Posterior vena cava (tissue), 2 donors: Measurements from ENCODE around the gene GABRA5. TPM values are rescaled to one million over a fixed set of nuclear protein-coding genes. Genes with fewer than 3 reads are reported as not detected.
"Not testable (repeated sequence)": the region's sequence is repeated elsewhere in the genome, so short reads cannot be mapped to it uniquely, and the experiment has no call there.

Experiments used
- DNase-seq: peaks from one replicate; pipeline ENCODE4 v3.0.0-alpha.2; 2020; ENCODE audit warnings: low spot score
- intact Hi-C, 2 donors: fragments of 100-400 bp; cut with DNase I; formaldehyde crosslinking; loops; one replicate each; pipeline versions ENCODE4 v1.14.1 to v1.14.2; 2022 to 2023
- total RNA-seq, 2 donors: library from RNA; stranded (reverse); fragmentation: NEBNext Ultra II Directional; extraction: Animal tissue kit (Norgen Biotek cat#: 25700); gene quantifications; one replicate each; pipeline ENCODE4 v1.2.1, GENCODE V29; 2021
- donor health status: DM: yes; HTN: yes; CAD: no.
- donor health status: DM: yes; HTN: yes; CAD: no.

The GABRA5 gene
- total RNA-seq, 2 donors from 2014 or later = not detected

- intact Hi-C loops = no loop called here
- no peak for DNase-seq
Observed at GRCh38 chr15:26894181-26894580, 27.3 kb downstream of the GABRA5 start.

GRCh38 chr15:26895346-26895745 lies 28.5 kb downstream of the GABRA5 start:
- intact Hi-C loops, DNase-seq: not testable (repeated sequence)

GRCh38 chr15:26899658-26900057 lies 32.8 kb downstream of the GABRA5 start:
- DNase-seq = no peak
- intact Hi-C loops = no loop called here

GRCh38 chr15:26901041-26901440 lies 34.2 kb downstream of the GABRA5 start:
- DNase-seq = no peak
- intact Hi-C loops = no loop called here

- DNase-seq = no peak
- intact Hi-C loops = no loop called here
Observed at GRCh38 chr15:26910715-26911114, 43.9 kb downstream of the GABRA5 start.

GRCh38 chr15:26921433-26921832 lies 54.6 kb downstream of the GABRA5 start:
- DNase-seq = no peak
- intact Hi-C loops = no loop called here

GRCh38 chr15:26926081-26926480 lies 59.2 kb downstream of the GABRA5 start:
- intact Hi-C loops = no loop called here
- no peak for DNase-seq

- DNase-seq = no peak
- intact Hi-C loops = no loop called here
Observed at GRCh38 chr15:26928051-26928450, 61.2 kb downstream of the GABRA5 start.

GRCh38 chr15:26929588-26929987 lies 62.7 kb downstream of the GABRA5 start:
- intact Hi-C loops = no loop called here

GRCh38 chr15:26934848-26935247 lies 68.0 kb downstream of the GABRA5 start:
- intact Hi-C loops = no loop called here
- no peak for DNase-seq

More at GRCh38 chr15:26929588-26929987, 62.7 kb downstream of the GABRA5 start:
- DNase-seq = no peak

GRCh38 chr15:26935322-26935721 lies 68.5 kb downstream of the GABRA5 start:
- intact Hi-C loops = no loop called here

GRCh38 chr15:26936502-26936901 lies 69.6 kb downstream of the GABRA5 start:
- intact Hi-C loops = no loop called here
- DNase-seq = no peak

More at GRCh38 chr15:26935322-26935721, 68.5 kb downstream of the GABRA5 start:
- DNase-seq = no peak

GRCh38 chr15:26937134-26937533 lies 70.3 kb downstream of the GABRA5 start:
- no peak for DNase-seq
- intact Hi-C loops = no loop called here

GRCh38 chr15:26939398-26939797 lies 72.5 kb downstream of the GABRA5 start:
- intact Hi-C loops = no loop called here

GRCh38 chr15:26941489-26941888 lies 74.6 kb downstream of the GABRA5 start:
- intact Hi-C loops = no loop called here
- no peak for DNase-seq

More at GRCh38 chr15:26939398-26939797, 72.5 kb downstream of the GABRA5 start:
- no peak for DNase-seq

- intact Hi-C loops = no loop called here
- no peak for DNase-seq
Observed at GRCh38 chr15:26943866-26944265, 77.0 kb downstream of the GABRA5 start.

GRCh38 chr15:26945046-26945445 lies 78.2 kb downstream of the GABRA5 start:
- no peak for DNase-seq
- intact Hi-C loops = no loop called here

- intact Hi-C loops = no loop called here
- DNase-seq = no peak
Observed at GRCh38 chr15:26950001-26950400, 83.1 kb downstream of the GABRA5 start.

GRCh38 chr15:26954403-26954802 lies 87.5 kb downstream of the GABRA5 start:
- DNase-seq = no peak
- intact Hi-C loops = no loop called here

GRCh38 chr15:26967719-26968269 lies 100.9 kb downstream of the GABRA5 start:
- intact Hi-C loops = no loop called here
- no peak for DNase-seq

- no peak for DNase-seq
- intact Hi-C loops = no loop called here
Observed at GRCh38 chr15:26968806-26969205, 101.9 kb downstream of the GABRA5 start.

- intact Hi-C loops = no loop called here
- DNase-seq = no peak
Observed at GRCh38 chr15:26970712-26971210, 103.9 kb downstream of the GABRA5 start, which contains the start of gene GABRG3. Gene GABRG3 (plus strand): TSS chr15:26971181.
